Suprapubic skin (tissue), 4 donors: Measurements from ENCODE around the gene PTPRF.

Experiments
- EP300 ChIP-seq: sonication (generic); formaldehyde crosslinking; IDR thresholded peaks from one replicate; pipeline ENCODE4 v1.6.1; 2017; ENCODE audit warnings: antibody characterized with exemption
- POLR2A ChIP-seq, 2 donors: fragments of 450-650 bp; IDR thresholded peaks; one replicate each; pipeline ENCODE4 v1.6.1; 2017; ENCODE audit warnings: antibody characterized with exemption in 2 of 2, mild to moderate bottlenecking in 2 of 2, moderate library complexity in 2 of 2
- POLR2AphosphoS5 ChIP-seq, 3 donors: sonication (generic); formaldehyde crosslinking; IDR thresholded peaks; one replicate each; pipeline ENCODE4 v1.6.1; 2017; ENCODE audit warnings: antibody characterized with exemption in 3 of 3
- TF ChIP-seq, protein P1 (sequence below), 2 donors: fragments of 200-600 bp in 1 of 2; fragments of 450-650 bp in 1 of 2; sonication (generic) in 1 of 2; IDR thresholded peaks; one replicate each; pipeline ENCODE4 v1.5.1; 2016 to 2019; ENCODE audit warnings: antibody characterized with exemption in 2 of 2, mild to moderate bottlenecking in 1 of 2, moderate library complexity in 1 of 2

DNA sequence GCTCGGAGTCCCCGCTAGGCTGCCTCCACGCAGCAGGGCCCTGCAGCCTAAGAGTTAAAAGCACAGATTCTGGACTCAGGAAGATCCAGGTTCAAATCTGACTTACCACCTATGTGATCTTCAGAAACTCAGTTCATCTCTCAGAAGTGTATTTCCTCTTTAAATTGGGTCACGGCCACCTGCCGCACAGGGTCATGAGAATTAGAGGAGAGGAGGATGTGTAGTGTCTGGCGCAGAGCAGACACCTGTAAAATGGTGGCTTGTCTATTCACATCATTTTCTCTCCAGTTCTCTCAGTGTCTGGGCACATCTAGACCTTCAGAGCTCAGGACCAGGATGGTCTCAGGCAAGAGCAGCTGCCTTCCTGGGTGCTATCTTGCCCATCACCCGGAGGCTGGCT, 45.8 kb downstream of the PTPRF start:
- TF ChIP-seq, protein P1, sequence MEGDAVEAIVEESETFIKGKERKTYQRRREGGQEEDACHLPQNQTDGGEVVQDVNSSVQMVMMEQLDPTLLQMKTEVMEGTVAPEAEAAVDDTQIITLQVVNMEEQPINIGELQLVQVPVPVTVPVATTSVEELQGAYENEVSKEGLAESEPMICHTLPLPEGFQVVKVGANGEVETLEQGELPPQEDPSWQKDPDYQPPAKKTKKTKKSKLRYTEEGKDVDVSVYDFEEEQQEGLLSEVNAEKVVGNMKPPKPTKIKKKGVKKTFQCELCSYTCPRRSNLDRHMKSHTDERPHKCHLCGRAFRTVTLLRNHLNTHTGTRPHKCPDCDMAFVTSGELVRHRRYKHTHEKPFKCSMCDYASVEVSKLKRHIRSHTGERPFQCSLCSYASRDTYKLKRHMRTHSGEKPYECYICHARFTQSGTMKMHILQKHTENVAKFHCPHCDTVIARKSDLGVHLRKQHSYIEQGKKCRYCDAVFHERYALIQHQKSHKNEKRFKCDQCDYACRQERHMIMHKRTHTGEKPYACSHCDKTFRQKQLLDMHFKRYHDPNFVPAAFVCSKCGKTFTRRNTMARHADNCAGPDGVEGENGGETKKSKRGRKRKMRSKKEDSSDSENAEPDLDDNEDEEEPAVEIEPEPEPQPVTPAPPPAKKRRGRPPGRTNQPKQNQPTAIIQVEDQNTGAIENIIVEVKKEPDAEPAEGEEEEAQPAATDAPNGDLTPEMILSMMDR (IDR thresholded peaks at IDR 0.05): no peak
- TF ChIP-seq POLR2A (IDR thresholded peaks at IDR 0.05) (no peak), EP300 (no peak), POLR2AphosphoS5 (IDR thresholded peaks at IDR 0.05) (no peak)
